Activated naive CD8-positive, alpha-beta T cell treated with anti-CD3 and anti-CD28 coated beads, Interleukin-2, amount 10 ng/mL, durations not matched to agents 7 days and 5 days (primary cell): ENCODE results near the gene LHX3. TPM values are rescaled to one million over a fixed set of nuclear protein-coding genes. Genes with fewer than 3 reads are reported as not detected.

Experiments used
- ATAC-seq: fragments of 150-1000 bp; cut with Tn5 transposase; one replicate; pipeline ENCODE4 v1.10.0; 2021; ENCODE audit warnings: low read depth, moderate library complexity
- POLR2A ChIA-PET: fragments of 350-600 bp; sonication (Branson Sonifier 250); formaldehyde crosslinking; loops from one replicate; lab custom pipeline; 2021; ENCODE audit warnings: antibody characterized with exemption; lab: Charles Lee
- DNase-seq: peaks from one replicate; pipeline ENCODE4 v3.0.0; 2021
- H3K27ac Mint-ChIP-seq: one replicate; pipeline ENCODE4 v1.8.0; 2022; ENCODE audit warnings: mild to moderate bottlenecking, mixed read lengths
- H3K27me3 Mint-ChIP-seq: one replicate; pipeline ENCODE4 v1.8.0; 2022; ENCODE audit warnings: mild to moderate bottlenecking, moderate library complexity, mixed read lengths
- H3K36me3 Mint-ChIP-seq: one replicate; pipeline ENCODE4 v1.8.0; 2021; ENCODE audit warnings: mild to moderate bottlenecking, mixed read lengths
- H3K4me1 Mint-ChIP-seq: one replicate; pipeline ENCODE4 v1.8.0; 2021; ENCODE audit warnings: mixed read lengths
- H3K4me3 Mint-ChIP-seq: one replicate; pipeline ENCODE4 v1.8.0; 2022; ENCODE audit warnings: mild to moderate bottlenecking, moderate library complexity, mixed read lengths
- H3K9me3 Mint-ChIP-seq: one replicate; pipeline ENCODE4 v1.8.0; 2021; ENCODE audit warnings: mixed read lengths
- total RNA-seq, 2 experiments: library from RNA; stranded (reverse); gene quantifications; one replicate each; pipeline ENCODE4 v1.2.3, GENCODE V29; 2021

LHX3 gene
- total RNA-seq, 2 experiments from 2014 or later: not detected

DNA sequence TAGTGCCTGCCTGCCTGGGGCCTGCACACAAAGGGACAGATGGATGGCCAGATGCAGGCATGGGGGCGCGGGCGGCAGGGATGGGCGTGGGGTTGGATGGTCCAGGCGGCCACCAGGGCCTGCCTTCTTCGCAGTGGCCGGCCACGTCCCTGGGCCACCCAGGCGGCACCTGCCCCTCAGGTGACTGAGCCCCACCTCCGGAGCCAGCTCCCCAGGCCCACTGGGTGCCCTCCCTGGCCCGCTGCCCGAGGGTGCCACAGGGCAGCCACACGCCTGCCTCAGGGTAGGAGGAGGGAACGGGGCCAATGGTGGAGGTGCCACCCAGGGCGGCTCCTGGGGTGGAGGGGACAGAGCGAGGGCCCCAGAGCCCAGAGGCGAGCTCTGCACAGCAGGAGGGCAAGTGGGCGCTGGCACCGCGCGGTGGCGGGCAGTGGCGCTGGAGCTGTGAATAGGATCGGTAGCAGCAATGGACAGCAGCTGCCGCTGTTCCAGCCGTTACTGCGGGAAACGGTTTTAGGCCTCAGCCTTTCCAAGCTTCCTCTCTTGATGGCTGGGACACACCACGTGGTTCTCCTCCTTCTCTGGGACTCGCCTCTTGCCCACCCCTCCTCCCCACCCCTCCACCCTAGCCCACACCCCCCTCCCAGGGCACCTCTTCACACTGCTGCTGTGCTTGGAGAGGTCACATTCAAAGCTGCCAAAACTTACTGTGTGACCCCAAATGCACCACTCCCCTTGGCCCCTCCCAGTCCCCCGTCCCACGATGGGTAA is 19.1 kb downstream of the LHX3 start:
- POLR2A ChIA-PET: no interaction called here
- H3K4me1 Mint-ChIP-seq: no peaks in the 10 kb centered on the region
- ATAC-seq (no peak), DNase-seq (no peak)
- no peaks in the 10 kb centered on the region for H3K36me3 Mint-ChIP-seq
- H3K9me3 Mint-ChIP-seq: no peaks in the 10 kb centered on the region
- H3K27me3 Mint-ChIP-seq: peaks cover 20% of the 10 kb centered on the region
- H3K27ac Mint-ChIP-seq: no peak overlapping the region
- no peak overlapping the region for H3K4me3 Mint-ChIP-seq

- POLR2A ChIA-PET: no interaction called here
- no peak overlapping the region for H3K4me3 Mint-ChIP-seq
- no peaks in the 10 kb centered on the region for H3K9me3 Mint-ChIP-seq
- no peak for DNase-seq
- no peaks in the 10 kb centered on the region for H3K36me3 Mint-ChIP-seq
- no peaks in the 10 kb centered on the region for H3K4me1 Mint-ChIP-seq
- no peak for ATAC-seq
- H3K27ac Mint-ChIP-seq: no peak overlapping the region
- peaks cover 13% of the 10 kb centered on the region for H3K27me3 Mint-ChIP-seq
These were observed 19.9 kb downstream of the LHX3 start for GRCh38 chr9:136185066-136185465.

DNA sequence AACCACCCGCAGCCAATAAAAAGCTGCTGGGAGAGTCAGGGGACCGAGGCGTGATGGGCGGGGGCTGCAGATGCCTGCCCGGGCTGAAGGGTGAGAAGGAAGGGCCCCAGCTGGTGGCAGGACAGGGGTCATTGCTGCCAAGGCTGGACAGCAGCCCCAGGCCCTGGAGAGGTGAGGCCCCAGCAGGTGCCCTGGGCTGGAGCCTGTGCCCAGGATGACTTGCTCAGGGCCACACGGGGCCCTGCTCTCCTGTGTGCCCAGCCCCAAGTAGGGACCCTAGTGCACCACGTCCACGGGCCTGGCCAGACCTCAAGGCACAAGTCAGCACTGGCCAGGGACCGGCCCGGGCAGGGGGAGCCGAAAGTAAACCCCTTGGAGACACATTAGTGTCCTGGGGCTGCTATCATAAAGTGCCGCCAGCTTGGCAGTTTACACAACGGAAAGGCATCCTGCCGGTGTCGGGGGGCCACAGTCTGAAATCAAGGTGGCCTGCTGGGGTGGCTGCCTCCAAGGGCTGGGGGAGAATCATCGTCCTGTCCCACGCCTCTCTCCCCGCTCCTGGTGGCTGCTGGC is 22.0 kb downstream of the LHX3 start:
- DNase-seq (no peak), ATAC-seq (no peak)
- Mint-ChIP-seq H3K27me3 (peaks cover 10% of the 10 kb centered on the region), H3K36me3 (no peaks in the 10 kb centered on the region), H3K27ac (no peak overlapping the region), H3K4me3 (no peak overlapping the region), H3K9me3 (no peaks in the 10 kb centered on the region), H3K4me1 (no peaks in the 10 kb centered on the region)
- POLR2A ChIA-PET: no interaction called here

DNA sequence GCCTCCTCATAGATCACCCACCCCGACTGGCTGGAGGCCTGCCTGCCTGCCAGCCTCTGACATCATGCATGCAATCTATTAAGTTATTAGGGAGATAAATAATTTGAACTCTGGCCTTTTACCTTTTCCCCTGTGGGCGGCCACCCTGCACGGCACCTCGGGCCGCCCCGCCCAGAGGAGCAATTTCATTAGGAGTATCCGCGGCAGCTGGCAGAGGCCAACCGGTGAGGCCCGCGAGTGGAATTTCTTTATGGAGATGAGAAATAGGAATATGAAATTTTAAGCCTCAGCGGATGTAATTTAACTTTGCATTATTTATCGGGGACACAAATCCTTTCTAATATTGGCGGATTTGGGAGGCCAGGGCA is 22.5 kb downstream of the LHX3 start:
- no peaks in the 10 kb centered on the region for H3K36me3 Mint-ChIP-seq
- no peaks in the 10 kb centered on the region for H3K4me1 Mint-ChIP-seq
- no peaks in the 10 kb centered on the region for H3K9me3 Mint-ChIP-seq
- H3K27ac Mint-ChIP-seq: no peak overlapping the region
- H3K4me3 Mint-ChIP-seq: no peak overlapping the region
- peaks cover 10% of the 10 kb centered on the region for H3K27me3 Mint-ChIP-seq
- ATAC-seq (no peak), DNase-seq (no peak)
- POLR2A ChIA-PET: no interaction called here

DNA sequence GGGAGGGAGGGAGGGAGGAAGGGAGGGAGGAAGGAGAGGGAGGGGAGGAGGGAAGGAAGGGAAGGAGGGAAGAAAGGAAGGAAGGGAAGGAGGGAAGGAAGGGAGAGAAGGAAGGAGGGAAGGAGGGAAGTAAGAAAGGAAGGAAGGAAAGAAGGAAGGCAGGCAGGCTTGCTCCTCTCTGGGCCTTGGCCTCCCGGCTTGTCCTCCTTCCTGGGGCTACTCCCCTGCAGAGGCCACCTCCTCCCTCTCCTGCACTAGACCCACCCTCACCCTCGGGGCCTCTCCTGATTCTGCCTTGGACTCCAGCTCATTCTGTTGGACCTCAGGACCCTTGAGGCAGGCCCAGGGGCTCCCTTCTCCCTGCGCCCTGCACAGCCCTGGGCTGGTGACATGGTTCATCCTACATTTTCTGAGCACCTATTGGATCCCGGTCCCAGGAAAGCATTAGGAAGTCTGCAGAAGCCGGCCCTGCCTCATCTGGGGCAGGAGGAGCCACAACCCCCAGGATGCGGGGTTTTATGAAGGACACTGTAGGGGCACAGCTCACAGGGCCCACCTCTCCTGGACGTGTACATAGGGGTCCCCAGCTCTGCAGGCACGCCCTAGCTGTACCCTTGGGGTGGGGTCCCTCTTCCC is 23.0 kb downstream of the LHX3 start:
- no peak overlapping the region for H3K27ac Mint-ChIP-seq
- POLR2A ChIA-PET: no interaction called here

GRCh38 chr9:136180586-136180985 is 24.3 kb downstream of the LHX3 start:
- no peak for DNase-seq
- no peaks in the 10 kb centered on the region for H3K36me3 Mint-ChIP-seq

More for the DNA sequence above, 23.0 kb downstream of the LHX3 start:
- Mint-ChIP-seq H3K27me3 (peaks cover 10% of the 10 kb centered on the region), H3K9me3 (no peaks in the 10 kb centered on the region), H3K4me1 (no peaks in the 10 kb centered on the region), H3K4me3 (no peak overlapping the region), H3K36me3 (no peaks in the 10 kb centered on the region)
- no peak for DNase-seq
- ATAC-seq: no peak

GRCh38 chr9:136179761-136180160 is 25.2 kb downstream of the LHX3 start:
- no peak overlapping the region for H3K27ac Mint-ChIP-seq
- H3K27me3 Mint-ChIP-seq: peaks cover 6% of the 10 kb centered on the region
- ATAC-seq (no peak), DNase-seq (no peak)
- H3K36me3 Mint-ChIP-seq: no peaks in the 10 kb centered on the region
- H3K4me1 Mint-ChIP-seq: no peaks in the 10 kb centered on the region
- POLR2A ChIA-PET: no interaction called here
- no peaks in the 10 kb centered on the region for H3K9me3 Mint-ChIP-seq
- no peak overlapping the region for H3K4me3 Mint-ChIP-seq

More at GRCh38 chr9:136180586-136180985, 24.3 kb downstream of the LHX3 start:
- peaks cover 8% of the 10 kb centered on the region for H3K27me3 Mint-ChIP-seq
- no peak for ATAC-seq
- POLR2A ChIA-PET: no interaction called here
- no peak overlapping the region for H3K27ac Mint-ChIP-seq
- H3K4me1 Mint-ChIP-seq: no peaks in the 10 kb centered on the region
- H3K4me3 Mint-ChIP-seq: no peak overlapping the region
- H3K9me3 Mint-ChIP-seq: no peaks in the 10 kb centered on the region

GRCh38 chr9:136179101-136179616 is 25.8 kb downstream of the LHX3 start:
- H3K36me3 Mint-ChIP-seq: no peaks in the 10 kb centered on the region
- POLR2A ChIA-PET: no interaction called here
- H3K27ac Mint-ChIP-seq: no peak overlapping the region
- no peak overlapping the region for H3K4me3 Mint-ChIP-seq
- H3K9me3 Mint-ChIP-seq: no peaks in the 10 kb centered on the region
- DNase-seq (no peak), ATAC-seq (no peak)
- H3K27me3 Mint-ChIP-seq: no peaks in the 10 kb centered on the region
- no peaks in the 10 kb centered on the region for H3K4me1 Mint-ChIP-seq

- DNase-seq (no peak), ATAC-seq (no peak)
- Mint-ChIP-seq H3K4me1 (no peaks in the 10 kb centered on the region), H3K4me3 (no peak overlapping the region), H3K36me3 (no peaks in the 10 kb centered on the region), H3K27me3 (no peaks in the 10 kb centered on the region), H3K9me3 (no peaks in the 10 kb centered on the region), H3K27ac (no peak overlapping the region)
- POLR2A ChIA-PET: no interaction called here
These were observed 26.2 kb downstream of the LHX3 start for GRCh38 chr9:136178773-136179075.

GRCh38 chr9:136178061-136178772 is 26.7 kb downstream of the LHX3 start:
- Mint-ChIP-seq H3K27ac (no peak overlapping the region), H3K4me3 (no peak overlapping the region), H3K4me1 (no peaks in the 10 kb centered on the region), H3K9me3 (no peaks in the 10 kb centered on the region), H3K36me3 (no peaks in the 10 kb centered on the region), H3K27me3 (no peaks in the 10 kb centered on the region)
- POLR2A ChIA-PET: no interaction called here
- DNase-seq: no peak
- no peak for ATAC-seq

- Mint-ChIP-seq H3K9me3 (no peaks in the 10 kb centered on the region), H3K4me3 (no peak overlapping the region), H3K27me3 (no peaks in the 10 kb centered on the region), H3K4me1 (no peaks in the 10 kb centered on the region), H3K36me3 (no peaks in the 10 kb centered on the region), H3K27ac (no peak overlapping the region)
- DNase-seq: no peak
- POLR2A ChIA-PET: no interaction called here
- ATAC-seq: no peak
These were observed 27.7 kb downstream of the LHX3 start for GRCh38 chr9:136177224-136177623.

- H3K4me3 Mint-ChIP-seq: no peak overlapping the region
- no peaks in the 10 kb centered on the region for H3K36me3 Mint-ChIP-seq
- DNase-seq (no peak), ATAC-seq (no peak)
- H3K27me3 Mint-ChIP-seq: no peaks in the 10 kb centered on the region
- POLR2A ChIA-PET: no interaction called here
- H3K4me1 Mint-ChIP-seq: no peaks in the 10 kb centered on the region
- no peak overlapping the region for H3K27ac Mint-ChIP-seq
- H3K9me3 Mint-ChIP-seq: no peaks in the 10 kb centered on the region
These were observed 29.2 kb downstream of the LHX3 start for GRCh38 chr9:136175616-136176197.
